Suppressor macrophage treated with lipopolysaccharide for 4 hours (primary cell): ENCODE measurements around the gene CFAP107.
"Not testable (repeated sequence)": the region's sequence is repeated elsewhere in the genome, so short reads cannot be mapped to it uniquely, and the experiment has no call there.

ENCODE experiments used
- DNase-seq: peaks from one replicate; pipeline ENCODE4 v3.0.0-alpha.2; 2020

The CFAP107 gene, protein sequence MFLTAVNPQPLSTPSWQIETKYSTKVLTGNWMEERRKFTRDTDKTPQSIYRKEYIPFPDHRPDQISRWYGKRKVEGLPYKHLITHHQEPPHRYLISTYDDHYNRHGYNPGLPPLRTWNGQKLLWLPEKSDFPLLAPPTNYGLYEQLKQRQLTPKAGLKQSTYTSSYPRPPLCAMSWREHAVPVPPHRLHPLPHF

DNA sequence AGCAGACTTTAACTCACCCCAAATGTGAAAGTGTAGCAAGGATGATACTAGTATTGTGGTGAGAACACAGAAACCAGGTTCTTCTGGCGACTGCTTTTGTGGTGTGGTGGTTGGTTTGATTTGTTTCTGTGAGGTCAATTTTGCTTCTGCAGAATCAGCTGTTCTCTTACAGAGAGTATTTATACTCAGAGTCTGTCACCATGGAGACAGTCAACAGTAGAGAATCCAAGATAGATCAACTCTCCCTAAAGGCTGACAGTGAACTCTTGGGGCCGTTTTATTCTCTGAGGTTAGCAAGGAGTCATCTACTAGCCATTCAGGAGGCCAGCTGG lies at the start of gene CFAP107:
CFAP107 (plus strand) TSS at position 209 of the 332 bp plus-strand sequence. CDS start 231 bp downstream, outside the sequence.
- DNase-seq = no peak

DNA sequence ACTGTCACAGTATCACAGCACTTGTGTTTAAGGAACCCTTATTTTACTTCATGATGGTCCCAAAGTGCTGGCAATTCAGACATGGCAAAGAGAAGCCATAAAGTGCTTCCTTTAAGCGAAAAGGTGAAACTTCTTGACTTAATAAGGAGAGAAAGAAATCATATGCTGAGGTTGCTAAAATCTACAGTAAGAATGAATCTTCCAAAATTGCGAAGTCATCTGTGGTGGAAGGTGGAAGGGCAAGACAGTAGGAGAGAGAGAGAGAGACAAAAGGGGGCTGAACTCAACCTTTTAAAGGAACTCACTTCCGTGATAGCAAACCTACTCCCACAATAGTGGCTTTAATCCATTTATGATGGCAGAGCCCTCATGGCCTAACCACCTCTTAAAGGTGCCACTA lies 49.3 kb upstream of the CFAP107 start:
- no peak for DNase-seq

DNA sequence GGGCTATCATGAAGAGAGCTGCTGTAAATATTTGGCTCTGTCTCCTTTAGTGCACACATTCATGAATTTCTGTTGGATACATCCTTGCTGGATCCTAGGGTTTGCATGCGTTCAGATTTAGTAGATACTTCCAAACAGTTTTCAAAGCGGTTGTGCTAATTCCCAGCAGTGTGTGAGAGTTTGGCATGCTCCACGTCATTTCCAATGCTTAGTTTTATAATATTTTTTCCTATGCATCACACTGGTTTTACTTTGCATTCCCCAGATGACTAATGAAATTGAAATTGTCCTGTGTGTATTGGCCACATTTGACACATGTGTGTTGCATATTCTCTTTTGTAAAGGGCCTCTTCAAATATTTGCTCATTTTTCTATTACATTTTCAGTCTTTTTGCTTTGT lies 48.6 kb upstream of the CFAP107 start:
- DNase-seq = no peak

DNA sequence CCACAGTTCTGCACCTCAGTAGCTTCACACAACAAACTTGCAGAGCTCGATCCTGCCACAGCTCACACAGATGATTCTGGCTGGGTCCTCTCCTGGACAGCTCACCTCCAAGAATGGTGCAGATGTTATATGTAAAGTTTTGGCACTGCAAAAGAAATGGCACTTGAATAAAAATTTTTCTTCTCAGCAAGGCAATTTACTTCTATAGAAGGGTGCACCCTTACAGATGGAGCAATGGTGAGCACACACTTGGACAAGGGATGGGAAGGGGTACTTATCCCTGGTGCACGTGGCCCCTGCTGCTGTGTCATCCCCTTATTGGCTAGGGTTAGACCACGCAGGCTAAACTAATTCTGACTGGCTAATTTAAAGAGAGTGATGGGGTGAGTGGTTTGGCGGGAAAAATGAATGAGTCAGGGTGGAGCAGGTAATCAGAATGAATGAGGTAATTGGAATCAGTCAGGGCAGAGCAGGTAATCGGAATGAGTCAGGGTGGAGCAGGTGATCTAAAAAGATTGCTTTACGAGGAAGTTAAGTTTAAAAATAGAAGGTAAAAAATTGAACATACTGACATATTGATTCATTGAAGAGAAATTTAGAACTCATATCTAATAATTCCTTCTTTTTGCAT lies 42.1 kb upstream of the CFAP107 start:
- DNase-seq = no peak

DNA sequence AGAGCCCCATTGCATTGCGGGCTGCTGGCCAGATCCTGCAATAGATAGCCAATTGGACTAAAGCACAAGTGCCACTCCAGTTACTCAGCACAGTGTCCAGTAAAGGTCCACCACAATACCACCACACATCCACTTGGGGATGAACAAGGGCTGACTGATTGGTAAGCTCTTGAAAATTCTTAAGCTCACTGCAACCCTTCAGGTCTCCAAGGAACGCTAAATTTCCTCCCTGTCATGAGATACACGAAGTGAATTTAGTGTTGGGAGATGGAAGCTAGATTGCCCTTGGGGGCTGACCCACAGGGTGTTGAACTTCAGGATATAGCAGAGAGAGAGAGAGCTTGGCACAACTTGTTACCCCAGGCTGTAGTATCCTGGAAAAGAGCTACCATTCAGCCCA lies 39.9 kb upstream of the CFAP107 start:
- no peak for DNase-seq

DNA sequence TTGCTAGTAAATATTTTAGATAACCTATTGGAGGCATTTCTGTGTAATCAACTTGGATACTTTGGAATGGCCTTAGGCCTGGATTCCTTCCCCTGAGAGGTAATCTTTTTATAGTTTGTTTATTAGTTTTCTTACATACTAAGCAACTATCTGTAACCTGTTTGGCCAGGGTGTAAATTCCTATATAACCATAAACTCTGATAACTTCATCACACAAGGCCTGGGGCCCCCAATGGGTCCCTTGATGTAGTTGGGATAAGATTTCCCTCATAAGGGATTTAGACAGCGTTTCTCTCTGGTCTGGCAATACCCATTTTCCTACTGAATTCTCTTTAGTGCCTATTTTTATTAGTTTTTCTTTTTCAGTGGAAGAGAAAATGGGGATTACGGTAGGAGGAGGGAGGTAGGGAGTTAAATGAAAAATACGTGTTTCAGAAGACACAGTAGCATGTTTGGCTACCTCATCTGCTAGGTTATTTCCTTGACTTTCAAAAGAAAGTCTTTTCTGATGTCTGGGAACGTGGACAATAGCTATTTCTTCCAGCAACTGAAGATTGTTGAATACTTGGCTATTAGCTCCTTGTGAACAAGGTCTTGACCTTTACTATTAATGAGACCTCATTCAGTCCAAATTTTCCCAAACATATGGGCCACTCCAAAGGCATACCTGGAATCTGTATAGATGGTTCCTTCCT lies 37.5 kb upstream of the CFAP107 start:
- DNase-seq = no peak

DNA sequence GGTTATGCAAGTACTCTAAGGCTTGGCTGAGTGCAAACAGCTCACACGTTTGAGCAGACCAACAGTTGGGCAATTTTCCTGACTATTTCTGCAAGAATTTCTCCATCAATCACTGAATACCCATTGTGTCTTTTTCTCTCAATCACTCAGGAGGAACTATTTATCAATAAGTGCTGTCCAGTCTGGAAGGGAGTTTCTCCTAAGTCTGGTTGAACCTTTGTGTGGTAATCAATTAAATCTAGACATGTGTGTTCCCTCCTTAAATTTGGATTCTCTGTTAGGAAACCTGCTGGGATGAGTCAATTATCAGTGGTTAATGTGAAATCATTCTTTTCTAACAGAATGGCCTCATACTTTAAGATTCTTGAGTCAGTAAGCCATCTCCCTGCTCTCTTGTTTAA lies 36.9 kb upstream of the CFAP107 start:
- DNase-seq = no peak

DNA sequence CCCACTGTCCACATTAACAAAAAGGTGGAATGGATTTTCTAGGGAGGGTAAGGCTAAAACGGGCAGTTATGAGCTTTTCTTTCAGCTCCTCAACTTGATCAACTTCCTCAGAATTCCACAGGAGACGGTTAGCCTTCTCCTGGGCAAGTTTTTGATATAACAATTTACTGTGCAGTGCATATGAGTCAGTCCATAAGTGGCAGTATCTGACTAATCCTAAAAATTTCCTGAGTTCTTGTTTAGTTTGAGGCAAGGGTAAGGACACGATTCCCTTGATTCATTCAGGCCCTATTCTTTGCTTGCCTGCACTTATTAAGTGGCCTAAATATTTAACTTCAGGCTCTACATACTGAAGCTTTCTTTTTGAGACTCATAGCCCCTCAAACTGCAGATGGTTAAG lies 36.3 kb upstream of the CFAP107 start:
- DNase-seq = no peak

DNA sequence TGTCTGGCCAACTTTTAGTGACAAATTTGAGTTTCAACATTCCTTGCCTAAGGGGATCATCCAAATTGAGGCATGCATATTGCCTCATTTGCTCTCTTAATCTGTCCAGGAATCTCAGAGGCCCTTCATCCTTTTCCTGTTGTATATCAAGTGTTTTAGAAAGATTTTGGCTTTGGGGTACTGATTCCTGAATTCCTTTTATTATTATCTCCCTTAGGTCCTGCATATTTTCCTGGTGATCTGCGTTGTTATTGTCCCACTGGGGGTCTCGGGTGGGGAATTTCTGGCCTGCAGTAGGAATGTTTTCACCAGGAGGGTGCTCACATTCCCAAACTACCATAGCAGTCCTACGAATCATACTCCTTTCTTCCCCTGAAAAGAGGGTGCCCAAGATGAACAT lies 34.5 kb upstream of the CFAP107 start:
- no peak for DNase-seq

DNA sequence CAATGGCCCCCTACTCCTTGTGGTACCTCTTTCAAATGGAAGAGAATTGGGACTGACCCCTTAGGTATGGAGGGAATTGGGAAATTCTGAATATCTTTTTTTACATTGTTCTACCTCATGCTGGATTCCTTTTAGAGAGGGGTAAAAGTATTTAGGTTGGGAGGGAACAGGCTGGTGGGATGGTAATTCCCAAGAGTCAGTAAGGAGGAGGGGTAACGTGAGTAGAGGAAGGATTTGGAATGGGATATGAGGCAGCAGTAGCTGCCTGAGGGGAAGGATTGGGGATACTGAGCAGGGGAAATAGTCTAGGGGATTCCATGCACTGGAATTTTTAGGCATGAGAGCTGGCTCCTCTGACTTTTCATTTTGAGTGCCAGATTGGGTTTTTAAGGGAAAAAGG lies 33.9 kb upstream of the CFAP107 start:
- no peak for DNase-seq

DNA sequence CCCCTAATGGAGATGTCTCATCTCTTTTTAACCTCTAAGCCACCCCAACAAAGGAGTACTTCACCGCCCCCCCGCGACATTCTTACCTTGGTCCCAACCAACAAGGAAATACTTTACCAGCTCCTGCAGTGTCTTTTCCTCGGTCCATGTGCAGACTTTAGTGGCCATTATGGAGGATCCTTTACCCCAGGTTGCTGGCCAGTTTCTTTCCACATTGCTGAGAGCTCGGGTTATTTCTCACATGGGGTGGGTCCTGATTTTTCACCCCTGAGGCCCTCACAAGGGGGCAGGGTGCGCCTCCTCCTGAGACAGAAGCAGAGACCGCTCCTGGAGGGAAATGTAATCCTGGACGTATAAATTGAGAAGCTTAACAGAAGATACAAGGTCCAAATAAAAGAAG lies 33.1 kb upstream of the CFAP107 start:
- DNase-seq = no peak

DNA sequence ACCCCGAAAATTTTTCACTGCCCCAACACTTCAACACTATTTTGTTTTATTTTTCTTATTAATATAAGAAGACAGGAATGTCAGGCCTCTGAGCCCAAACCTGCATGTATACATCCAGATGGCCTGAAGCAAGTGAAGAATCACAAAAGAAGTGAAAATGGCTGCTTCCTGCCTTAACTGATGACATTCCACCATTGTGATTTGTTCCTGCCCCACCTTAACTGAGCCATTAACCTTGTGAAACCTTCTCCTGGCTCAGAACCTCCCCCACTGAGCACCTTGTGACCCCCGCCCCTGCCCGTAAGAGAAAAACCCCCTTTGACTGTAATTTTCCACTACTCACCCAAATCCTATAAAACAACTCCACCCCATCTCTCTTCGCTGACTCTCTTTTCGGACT lies 32.3 kb upstream of the CFAP107 start:
- not testable (repeated sequence) for DNase-seq

DNA sequence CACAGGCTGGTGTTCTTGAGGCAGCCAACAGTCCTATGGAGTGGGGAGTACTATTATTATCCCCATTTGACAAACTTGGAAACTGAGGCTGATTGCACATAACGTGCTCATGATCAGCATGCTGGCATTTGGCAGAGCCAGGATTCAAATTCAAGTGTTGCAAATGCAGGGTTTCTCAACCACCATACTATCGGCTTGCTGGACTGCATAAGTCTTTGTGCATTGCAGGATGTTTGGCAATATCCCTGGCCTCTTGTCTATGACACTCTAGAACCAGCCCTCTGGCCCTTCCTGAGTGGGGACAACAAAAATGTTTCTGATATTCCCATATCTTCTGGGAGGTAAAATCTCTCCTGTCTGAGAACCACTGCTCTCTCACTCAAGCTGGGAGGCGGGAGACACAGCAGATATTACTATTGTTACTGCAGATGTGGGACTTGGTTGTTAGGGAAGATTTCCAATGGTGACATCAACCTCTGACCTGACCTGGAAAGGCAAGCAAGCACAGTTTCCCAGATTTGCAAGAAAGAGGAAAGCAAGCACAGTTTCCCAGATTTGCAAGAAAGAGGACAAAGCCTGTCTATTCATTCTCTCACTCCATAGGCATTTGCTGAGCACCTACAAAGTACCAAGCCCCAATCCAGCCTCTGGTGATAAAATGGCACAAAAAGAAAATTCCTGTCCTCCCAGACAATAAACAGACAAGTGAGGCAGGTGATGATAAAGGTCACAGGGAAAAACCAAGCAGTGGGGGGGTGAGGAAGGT lies 31.1 kb upstream of the CFAP107 start:
- DNase-seq = no peak

DNA sequence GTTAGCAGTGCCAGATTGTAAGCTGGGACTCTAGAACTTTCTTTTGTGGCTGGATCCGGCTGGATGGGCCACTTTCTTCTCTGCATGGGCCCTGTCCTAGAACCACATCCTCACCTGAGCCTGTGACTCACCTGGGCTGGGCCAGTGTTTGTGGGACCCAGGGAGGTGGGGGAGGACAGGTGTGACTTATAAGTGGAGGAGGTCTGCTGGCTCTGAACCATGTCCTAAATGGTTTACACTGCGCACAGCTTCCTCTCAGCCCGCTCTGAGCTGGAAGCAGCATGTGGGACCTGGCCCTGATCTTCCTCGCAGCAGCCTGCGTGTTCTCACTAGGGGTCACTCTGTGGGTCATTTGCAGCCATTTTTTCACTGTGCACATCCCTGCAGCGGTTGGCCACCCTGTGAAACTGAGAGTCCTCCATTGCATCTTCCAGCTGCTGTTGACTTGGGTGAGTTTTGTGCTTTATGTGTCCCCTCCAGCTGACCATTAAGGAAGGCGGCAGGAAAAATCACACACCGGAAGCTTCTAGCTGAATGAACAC lies 30.0 kb upstream of the CFAP107 start, which contains the start of gene AADACL3:
AADACL3 (plus strand) TSS at position 215 of the 542 bp plus-strand sequence; CDS start at position 282, 67 bp downstream.
- DNase-seq = no peak

DNA sequence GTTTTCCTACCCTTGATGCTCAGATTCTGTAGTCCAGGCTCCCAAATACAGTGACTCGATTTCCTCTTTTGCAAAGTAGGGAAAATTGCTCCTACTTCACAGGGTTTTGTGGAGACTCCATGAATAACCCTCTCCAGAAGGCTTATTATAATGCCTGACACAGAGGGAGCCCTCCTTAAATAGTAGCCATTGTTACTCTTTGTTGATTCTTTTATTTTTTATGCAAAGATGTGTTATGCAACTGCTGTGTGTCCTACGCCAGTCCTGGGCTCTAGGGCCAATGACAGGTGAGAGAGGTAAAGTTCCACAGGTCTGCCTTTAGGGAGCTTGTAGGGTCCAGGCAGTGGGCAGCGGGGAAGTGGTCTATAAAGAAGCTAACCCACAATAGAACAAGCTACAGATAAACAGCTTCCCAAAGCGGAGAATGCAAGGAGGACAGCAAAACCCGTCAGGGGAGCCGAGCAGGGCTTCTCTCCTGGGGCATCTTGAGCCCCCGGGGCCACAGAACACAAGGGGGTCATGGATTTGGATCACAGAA lies 28.6 kb upstream of the CFAP107 start:
- DNase-seq = no peak

DNA sequence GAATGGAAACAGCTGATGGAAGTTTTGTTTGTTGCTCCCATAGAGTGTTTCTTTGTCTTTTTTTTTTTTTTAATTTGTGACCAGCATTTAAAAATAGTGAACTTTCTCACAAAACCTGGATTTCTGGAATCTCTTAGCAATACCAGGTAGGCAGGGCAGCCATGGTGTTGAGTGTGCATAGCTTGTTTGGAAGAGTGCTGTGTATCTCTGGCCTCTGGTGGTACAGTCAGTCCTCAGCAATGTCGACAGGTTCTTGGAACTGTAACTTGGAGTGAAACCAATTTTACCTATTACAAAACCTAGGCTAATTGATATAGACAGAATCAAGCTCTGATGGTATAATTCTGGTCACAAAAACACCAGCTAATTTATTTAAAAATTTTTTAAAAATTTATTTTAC lies 23.4 kb upstream of the CFAP107 start:
- DNase-seq = no peak

DNA sequence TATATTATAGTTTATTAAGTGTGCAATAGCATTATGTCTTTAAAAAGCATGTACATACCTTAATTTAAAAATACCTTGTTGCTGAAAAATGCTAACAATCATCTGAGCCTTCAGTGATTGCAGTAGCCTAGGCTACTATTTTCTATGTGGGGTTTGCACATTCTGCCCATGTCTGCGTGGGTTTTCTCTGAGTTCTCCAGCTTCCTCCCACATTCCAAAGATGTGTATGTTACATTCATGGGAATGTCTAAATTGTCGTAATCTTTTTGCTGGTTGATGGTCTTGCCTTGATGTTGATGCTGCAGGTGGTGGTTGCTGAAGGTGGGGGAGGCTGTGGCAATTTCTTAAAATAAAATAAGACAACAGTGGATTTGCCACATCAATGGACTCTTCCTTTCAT lies 17.6 kb upstream of the CFAP107 start:
- no peak for DNase-seq

DNA sequence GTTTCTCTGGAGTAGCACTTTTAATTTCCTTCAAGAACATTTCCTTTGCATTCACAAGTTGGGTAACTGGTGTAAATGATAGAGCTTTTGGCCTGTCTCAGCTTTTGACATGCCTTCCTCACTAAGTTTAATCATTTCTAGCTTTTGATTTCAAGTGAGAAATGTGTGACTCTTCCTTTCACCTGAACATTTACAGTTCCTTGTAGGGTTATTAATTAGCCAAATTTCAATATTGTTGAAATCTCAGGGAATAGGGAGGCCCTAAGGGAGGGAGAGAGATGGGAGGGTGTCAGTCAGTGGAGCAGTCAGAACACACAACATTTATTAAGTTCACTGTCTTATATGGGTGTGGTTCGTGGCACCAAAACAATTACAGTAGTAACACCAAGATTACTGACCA lies 15.8 kb upstream of the CFAP107 start:
- DNase-seq = no peak

DNA sequence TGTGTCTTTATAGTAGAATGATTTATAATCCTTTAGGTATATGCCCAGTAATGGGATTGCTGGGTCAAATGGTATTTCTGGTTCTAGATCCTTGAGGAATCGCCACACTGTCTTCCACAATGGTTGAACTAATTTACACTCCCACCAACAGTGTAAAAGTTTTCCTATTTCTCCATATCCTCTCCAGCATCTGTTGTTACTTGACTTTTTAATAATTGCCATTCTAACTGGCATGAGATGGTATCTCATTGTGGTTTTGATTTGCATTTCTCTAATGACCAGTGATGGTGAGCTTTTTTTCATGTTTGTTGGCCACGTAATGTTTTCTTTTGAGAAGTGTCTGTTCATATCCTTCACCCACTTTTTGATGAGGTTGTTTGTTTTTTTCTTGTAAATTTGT lies 14.9 kb upstream of the CFAP107 start:
- DNase-seq = not testable (repeated sequence)

DNA sequence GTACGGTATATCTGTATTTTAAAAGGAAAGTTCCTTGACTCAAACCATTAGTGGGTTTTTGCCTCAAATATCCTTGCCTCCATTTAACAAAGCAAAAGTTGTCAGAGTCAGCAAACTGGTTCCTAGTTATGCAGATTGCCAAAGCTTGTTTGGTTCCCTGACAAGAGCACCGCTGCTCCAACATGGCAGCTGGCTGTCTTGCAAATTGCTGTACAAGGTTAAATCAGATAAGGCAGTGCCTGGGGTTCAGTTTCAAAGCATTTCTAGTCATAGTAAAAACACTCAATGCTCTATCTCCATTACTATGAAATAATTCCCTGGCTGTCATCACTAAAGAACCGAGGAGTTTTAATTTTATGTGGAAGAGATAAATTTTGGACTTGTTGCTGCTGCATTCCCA lies 11.3 kb upstream of the CFAP107 start:
- no peak for DNase-seq

DNA sequence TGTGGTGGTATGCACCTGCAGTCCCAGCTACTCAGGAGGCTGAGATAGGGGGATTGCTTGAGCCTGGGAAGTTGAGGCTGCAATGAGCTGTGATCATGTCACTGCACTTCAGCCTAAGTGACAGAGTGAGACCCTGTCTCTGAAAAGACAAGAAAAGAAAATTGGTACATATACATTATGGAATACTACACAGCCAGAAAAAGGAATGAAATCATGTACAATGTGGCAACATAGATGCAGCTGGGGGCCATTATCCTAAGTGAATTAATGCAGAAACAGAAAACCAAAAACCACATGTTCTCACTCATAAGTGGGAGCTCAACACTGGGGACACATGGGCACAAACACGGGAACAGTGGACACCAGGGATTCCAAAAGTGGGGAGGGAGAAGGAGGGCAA lies 7.1 kb upstream of the CFAP107 start:
- DNase-seq = no peak

DNA sequence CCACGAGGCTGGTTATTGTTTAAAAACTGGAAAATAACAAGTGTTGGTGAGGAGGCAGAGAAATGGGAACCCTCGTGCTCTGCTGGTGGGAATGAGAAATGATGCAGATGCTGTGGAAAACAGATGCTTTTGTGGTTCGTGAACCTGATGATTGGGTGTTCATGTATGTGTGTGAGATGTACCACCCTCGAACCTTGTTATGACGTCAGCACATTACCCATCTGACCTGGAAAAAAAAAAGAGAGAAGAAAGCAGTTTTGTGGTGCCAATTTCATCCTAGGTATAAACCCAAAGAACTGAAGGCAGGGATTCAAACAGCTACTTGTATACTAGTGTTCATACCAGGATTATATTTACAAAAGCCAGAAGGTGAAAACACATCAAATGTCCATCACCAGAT lies 6.4 kb upstream of the CFAP107 start:
- no peak for DNase-seq

DNA sequence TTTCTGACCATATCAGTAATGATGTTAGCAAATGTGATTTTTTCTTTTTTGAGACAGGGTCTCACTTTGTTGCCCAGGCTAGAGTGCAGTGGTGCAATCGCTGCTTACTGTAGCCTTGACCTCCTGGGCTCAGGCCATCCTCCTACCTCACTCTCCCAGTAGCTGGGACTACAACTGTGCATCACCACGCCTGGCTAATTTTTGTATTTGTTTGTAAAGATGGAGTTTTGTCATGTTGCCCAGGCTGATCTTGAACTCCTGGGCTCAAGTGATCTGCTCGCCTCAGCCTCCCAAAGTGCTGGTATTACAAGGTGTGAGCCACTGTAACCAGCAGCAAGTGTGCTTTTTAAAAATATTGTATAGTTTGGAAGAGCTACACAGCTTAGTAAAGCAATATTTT lies 4.1 kb upstream of the CFAP107 start:
- DNase-seq = no peak
